BJ (cell line): ENCODE measurements around the gene IFITM2. TPM values are rescaled to one million over a fixed set of nuclear protein-coding genes. Genes with fewer than 3 reads are reported as not detected.

Experiments used
- CTCF ChIA-PET: fragments of 350-600 bp; formaldehyde crosslinking; extraction: SDS; loops from one replicate; lab custom pipeline; 2021; ENCODE audit warnings: antibody characterized with exemption, inconsistent platforms; lab: Yijun Ruan, JAX
- POLR2A ChIA-PET: fragments of 300-600 bp; sonication (Branson Sonifier 250); formaldehyde crosslinking; extraction: SDS; loops from one replicate; lab custom pipeline; 2021; ENCODE audit warnings: antibody characterized with exemption; lab: Charles Lee
- DNase-seq: peaks from one replicate; pipeline ENCODE4 v3.0.0-alpha.2; 2011; ENCODE audit warnings: low read depth
- H3K27me3 ChIP-seq: 2 replicates; pipeline ENCODE4 v1.6.0; 2011; ENCODE audit warnings: low read length; ENCODE audit not compliant: control insufficient read depth, insufficient read depth
- H3K36me3 ChIP-seq: 2 replicates; pipeline ENCODE4 v1.5.1; 2011; ENCODE audit warnings: low read length; ENCODE audit not compliant: control insufficient read depth, insufficient read depth
- H3K4me3 ChIP-seq: 2 replicates; pipeline ENCODE4 v1.5.1; 2011; ENCODE audit warnings: low read depth, mild to moderate bottlenecking, control low read depth, low read length
- polyA plus RNA-seq: library from polyadenylated mRNA; depleted of rRNA; stranded (reverse); fragments of >200 nt; gene quantifications from 2 replicates; pipeline ENCODE4 v1.2.3, GENCODE V29; 2011
- TF ChIP-seq, protein P1 (sequence below): IDR thresholded peaks from 2 replicates; pipeline ENCODE4 v1.5.1; 2011; ENCODE audit warnings: low read depth, mild to moderate bottlenecking, control low read depth, inconsistent platforms, low read length, moderate library complexity; ENCODE audit not compliant: insufficient read depth

IFITM2 gene
- polyA plus RNA-seq, 1 experiment, result 813 TPM

DNA sequence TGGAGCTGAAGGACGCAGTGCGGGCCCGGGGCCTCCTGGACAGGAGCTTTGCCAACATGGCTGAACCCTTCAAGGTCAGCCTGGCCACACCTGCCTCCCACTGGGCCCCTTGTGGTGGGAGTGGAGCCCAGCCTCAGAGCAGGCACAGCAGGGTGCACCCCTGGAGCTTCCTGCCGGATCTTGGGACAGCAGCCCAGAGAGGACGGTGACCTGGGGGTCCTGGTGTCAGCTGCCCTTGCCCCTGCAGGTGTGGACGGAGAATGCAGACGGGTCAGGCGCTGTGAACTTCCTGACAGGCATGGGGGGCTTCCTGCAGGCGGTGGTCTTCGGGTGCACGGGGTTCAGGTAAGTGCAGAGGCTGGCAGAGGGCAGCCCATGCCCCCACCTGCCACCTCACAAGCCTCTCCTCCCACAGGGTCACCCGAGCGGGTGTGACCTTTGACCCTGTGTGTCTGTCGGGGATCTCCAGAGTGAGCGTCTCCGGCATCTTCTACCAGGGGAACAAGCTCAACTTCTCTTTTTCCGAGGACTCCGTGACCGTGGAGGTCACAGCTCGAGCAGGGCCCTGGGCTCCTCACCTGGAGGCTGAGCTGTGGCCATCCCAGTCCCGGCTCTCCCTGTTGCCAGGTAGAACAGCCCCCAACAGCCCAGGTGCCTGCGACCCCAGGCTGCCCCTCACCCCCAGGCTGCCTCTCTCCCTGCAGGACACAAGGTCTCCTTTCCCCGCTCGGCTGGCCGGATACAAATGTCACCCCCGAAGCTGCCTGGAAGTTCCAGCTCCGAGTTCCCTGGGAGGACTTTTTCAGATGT, 13.6 kb upstream of the IFITM2 start:
- ChIA-PET POLR2A (no interaction called here), CTCF (interaction anchor here (2.7 kb wide), 1 partner anchor 11 kb away, joined by 23 read pairs; no protein-coding TSS in a partner anchor)
- no peak for DNase-seq
- H3K4me3 ChIP-seq, result no peak overlapping the region
- no peaks in the 10 kb centered on the region for H3K27me3 ChIP-seq
- TF ChIP-seq, protein P1, sequence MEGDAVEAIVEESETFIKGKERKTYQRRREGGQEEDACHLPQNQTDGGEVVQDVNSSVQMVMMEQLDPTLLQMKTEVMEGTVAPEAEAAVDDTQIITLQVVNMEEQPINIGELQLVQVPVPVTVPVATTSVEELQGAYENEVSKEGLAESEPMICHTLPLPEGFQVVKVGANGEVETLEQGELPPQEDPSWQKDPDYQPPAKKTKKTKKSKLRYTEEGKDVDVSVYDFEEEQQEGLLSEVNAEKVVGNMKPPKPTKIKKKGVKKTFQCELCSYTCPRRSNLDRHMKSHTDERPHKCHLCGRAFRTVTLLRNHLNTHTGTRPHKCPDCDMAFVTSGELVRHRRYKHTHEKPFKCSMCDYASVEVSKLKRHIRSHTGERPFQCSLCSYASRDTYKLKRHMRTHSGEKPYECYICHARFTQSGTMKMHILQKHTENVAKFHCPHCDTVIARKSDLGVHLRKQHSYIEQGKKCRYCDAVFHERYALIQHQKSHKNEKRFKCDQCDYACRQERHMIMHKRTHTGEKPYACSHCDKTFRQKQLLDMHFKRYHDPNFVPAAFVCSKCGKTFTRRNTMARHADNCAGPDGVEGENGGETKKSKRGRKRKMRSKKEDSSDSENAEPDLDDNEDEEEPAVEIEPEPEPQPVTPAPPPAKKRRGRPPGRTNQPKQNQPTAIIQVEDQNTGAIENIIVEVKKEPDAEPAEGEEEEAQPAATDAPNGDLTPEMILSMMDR, result no peak
- peaks cover 5% of the 10 kb centered on the region for H3K36me3 ChIP-seq

DNA sequence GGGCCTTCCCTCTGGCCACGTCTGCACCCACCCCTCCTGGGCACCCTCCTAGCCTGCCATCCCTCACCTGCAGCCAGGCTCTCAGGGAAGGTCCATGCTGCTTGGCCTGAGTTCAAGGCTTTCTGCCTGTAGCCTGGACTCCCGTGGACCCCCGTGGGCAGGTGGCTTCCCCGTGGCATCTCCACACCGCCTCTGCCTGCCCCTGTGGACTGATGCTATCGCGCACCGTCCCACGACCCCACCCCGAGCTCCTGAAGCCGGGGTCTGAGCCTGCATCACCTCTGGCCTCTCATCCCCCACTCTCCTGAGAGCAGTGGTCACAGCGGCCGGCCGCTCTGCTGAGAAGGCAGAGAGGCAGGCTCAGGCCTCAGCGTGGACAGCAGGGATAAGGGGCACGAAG, 12.8 kb upstream of the IFITM2 start:
- POLR2A ChIA-PET, result no interaction called here
- CTCF ChIA-PET, result interaction anchor here (2.7 kb wide), 1 partner anchor 11 kb away, joined by 23 read pairs; no protein-coding TSS in a partner anchor
- DNase-seq, result no peak
- Histone ChIP-seq H3K27me3 (peaks cover 2% of the 10 kb centered on the region; the same call in 1 of the 2 replicates), H3K36me3 (peaks cover 5% of the 10 kb centered on the region), H3K4me3 (no peak overlapping the region)
- TF ChIP-seq, protein P1, result no peak

DNA sequence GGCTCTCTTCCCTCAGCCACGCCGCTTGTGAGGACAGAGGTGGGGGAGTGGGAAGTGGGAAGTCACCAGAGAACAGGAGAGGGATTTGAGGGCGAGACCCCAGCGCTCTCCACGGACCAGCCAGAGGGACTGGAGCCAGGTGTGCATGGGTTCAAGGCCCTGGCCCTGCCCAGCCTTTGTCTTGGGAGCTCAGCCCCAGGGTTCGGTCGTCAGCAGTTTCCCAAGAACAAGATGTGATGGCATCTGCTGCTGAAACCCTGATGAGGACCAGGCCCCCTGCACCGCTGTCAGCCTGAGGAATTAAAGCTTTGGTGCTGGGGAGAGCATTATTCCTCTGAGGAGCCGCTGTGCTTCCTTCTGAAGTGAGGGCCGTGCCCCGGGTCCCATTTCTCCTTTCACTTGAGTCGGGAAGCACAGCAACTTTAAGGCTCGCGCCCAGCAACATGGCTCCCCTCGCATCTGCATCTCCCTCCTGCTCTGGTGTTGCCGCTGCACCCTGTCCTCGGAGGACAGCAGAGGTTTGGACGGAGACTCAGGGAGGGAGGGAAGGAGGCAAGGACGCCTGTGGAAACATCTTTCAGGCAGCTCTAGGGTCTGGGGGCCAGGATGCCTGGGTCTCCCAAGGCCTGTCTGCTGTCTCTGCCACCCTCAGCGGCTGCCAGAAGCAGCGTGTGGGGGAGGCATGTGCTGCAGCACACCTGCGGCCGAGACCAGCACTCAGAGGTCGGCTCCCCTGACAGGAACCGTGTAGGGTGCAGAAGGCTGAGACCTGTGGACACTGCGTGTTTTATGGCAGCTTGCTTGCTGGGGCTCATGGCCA, 12.1 kb upstream of the IFITM2 start:
- TF ChIP-seq, protein P1, result no peak
- POLR2A ChIA-PET, result no interaction called here
- CTCF ChIA-PET, result interaction anchor here (2.7 kb wide), 1 partner anchor 10 kb away, joined by 23 read pairs; no protein-coding TSS in a partner anchor

DNA sequence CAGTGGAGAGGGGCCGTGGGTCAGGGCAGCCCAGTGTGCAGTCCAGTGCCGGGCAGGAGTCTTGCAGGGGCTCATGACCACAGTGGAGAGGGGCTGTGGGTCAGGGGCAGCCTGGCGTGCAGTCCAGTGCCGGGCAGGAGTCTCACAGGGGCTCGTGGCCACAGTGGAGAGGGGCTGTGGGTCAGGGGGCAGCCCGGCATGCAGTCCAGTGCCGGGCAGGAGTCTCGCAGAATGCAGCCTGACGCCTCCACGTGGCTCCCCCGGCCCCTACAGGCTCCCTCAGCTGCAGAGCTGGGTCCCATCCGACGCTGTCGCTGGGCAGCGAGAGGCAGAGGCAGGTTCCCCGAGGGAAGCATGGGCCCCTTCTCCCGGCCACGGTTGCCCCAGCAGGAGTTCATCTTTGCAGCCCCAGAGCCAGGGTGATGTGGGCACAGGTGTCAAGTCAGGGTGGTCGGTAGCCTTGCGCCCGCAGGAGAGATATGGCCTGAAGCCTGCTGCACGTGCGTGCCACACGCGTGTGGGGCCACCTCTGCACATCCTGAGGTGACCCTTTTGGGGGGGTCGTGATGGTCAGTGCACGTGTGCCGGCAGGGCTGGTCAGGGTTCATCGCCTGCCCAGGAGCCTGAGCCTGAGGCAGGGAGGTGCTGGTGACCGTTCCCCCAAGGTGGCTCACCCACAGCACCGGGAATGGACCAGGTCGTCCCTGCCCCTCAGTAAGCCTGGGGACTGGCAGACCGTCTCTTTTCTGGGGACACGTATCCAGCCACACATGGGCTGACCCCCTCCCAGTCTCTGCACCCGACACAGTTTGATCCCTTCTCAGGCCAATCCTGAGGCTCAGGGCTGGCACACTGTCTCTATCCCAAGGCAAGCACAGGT, 11.2 kb upstream of the IFITM2 start:
- CTCF ChIA-PET, result interaction anchor here (2.7 kb wide), 1 partner anchor 9 kb away, joined by 23 read pairs; no protein-coding TSS in a partner anchor
- Histone ChIP-seq H3K36me3 (peaks cover 5% of the 10 kb centered on the region), H3K27me3 (peaks cover 6% of the 10 kb centered on the region), H3K4me3 (no peak overlapping the region)
- POLR2A ChIA-PET, result no interaction called here
- TF ChIP-seq, protein P1, result no peak
- DNase-seq, result no peak

More for the DNA sequence above, 12.1 kb upstream of the IFITM2 start:
- Histone ChIP-seq H3K27me3 (peaks cover 6% of the 10 kb centered on the region), H3K4me3 (no peak overlapping the region), H3K36me3 (peaks cover 5% of the 10 kb centered on the region)
- no peak for DNase-seq
